Cardiac septum (tissue), 1 donor: Measurements from ENCODE around the gene JPH2. TPM values are rescaled to one million over a fixed set of nuclear protein-coding genes. Genes with fewer than 3 reads are reported as not detected.

Experiments
- total RNA-seq: library from RNA; stranded (reverse); fragmentation: NEBNext Ultra II Directional; extraction: Animal tissue kit (Norgen Biotek cat#: 25700); gene quantifications from one replicate; pipeline ENCODE4 v1.2.1, GENCODE V29; 2021
- donor health status: DM: no; HTN: no; CAD: no.

The JPH2 gene
- total RNA-seq, 1 donor from 2014 or later: 182 TPM

Other genes starting within 250 kb of the JPH2 start
- 28.4 TPM for gene OSER1, start 23.6 kb upstream of the JPH2 start, total RNA-seq
- 0.67 TPM for gene GDAP1L1, start 60.1 kb upstream of the JPH2 start, total RNA-seq
- 94.0 TPM for gene FITM2, start 124.0 kb upstream of the JPH2 start, total RNA-seq
- not detected for gene R3HDML, start 149.9 kb upstream of the JPH2 start, total RNA-seq
- gene HNF4A, start 168.5 kb upstream of the JPH2 start, total RNA-seq: not detected